WTC11 (cell line): Measurements from ENCODE around the gene POU2F3.

Experiments
- E2F4 ChIP-seq: sonication (generic); formaldehyde crosslinking; IDR thresholded peaks from 2 replicates; pipeline ENCODE4 v1.8.1; 2022; ENCODE audit warnings: low read depth, mild to moderate bottlenecking, moderate library complexity, missing genetic modification reagents, borderline replicate concordance
- ETV6 ChIP-seq: sonication (generic); formaldehyde crosslinking; IDR thresholded peaks from 2 replicates; pipeline ENCODE4 v1.8.1; 2022; ENCODE audit warnings: mild to moderate bottlenecking, missing genetic modification reagents
- FOXJ3 ChIP-seq: sonication (generic); formaldehyde crosslinking; IDR thresholded peaks from 2 replicates; pipeline ENCODE4 v1.9.0; 2021; ENCODE audit warnings: missing genetic modification reagents, mild to moderate bottlenecking, borderline replicate concordance
- FOXP1 ChIP-seq: sonication (generic); formaldehyde crosslinking; IDR thresholded peaks from 2 replicates; pipeline ENCODE4 v1.8.0; 2022; ENCODE audit warnings: missing genetic modification reagents, mild to moderate bottlenecking, moderate library complexity, borderline replicate concordance
- MAX ChIP-seq: sonication (generic); formaldehyde crosslinking; IDR thresholded peaks from 2 replicates; pipeline ENCODE4 v1.8.0; 2022; ENCODE audit warnings: mild to moderate bottlenecking, missing genetic modification reagents
- MYBL2 ChIP-seq: sonication (generic); formaldehyde crosslinking; IDR thresholded peaks from 2 replicates; pipeline ENCODE4 v1.8.1; 2023; ENCODE audit warnings: mild to moderate bottlenecking, moderate library complexity, missing genetic modification reagents
- NFE2L1 ChIP-seq: sonication (generic); formaldehyde crosslinking; IDR thresholded peaks from 2 replicates; pipeline ENCODE4 v1.8.1; 2023; ENCODE audit warnings: missing genetic modification reagents
- PREB ChIP-seq: sonication (generic); formaldehyde crosslinking; IDR thresholded peaks from 2 replicates; pipeline ENCODE4 v1.8.1; 2022; ENCODE audit warnings: mild to moderate bottlenecking, missing genetic modification reagents, moderate library complexity, borderline replicate concordance
- ZBTB21 ChIP-seq: sonication (generic); formaldehyde crosslinking; IDR thresholded peaks from 2 replicates; pipeline ENCODE4 v1.8.1; 2023; ENCODE audit warnings: mild to moderate bottlenecking, missing genetic modification reagents, borderline replicate concordance
- TF ChIP-seq, protein P1 (sequence below): fragments of 200-600 bp; IDR thresholded peaks from 2 replicates; pipeline ENCODE4 v1.8.0; 2022; ENCODE audit warnings: antibody characterized with exemption
- TF ChIP-seq, protein P2 (sequence below): fragments of 250-450 bp; sonication (Bioruptor Pico); IDR thresholded peaks from 2 replicates; pipeline ENCODE4 v1.9.0; 2021; ENCODE audit warnings: mild to moderate bottlenecking, borderline replicate concordance

GRCh38 chr11:120293038-120293800, 53.3 kb downstream of the POU2F3 start:
- no peak for TF ChIP-seq E2F4 (CRISPR knock-in tag)
- no peak for TF ChIP-seq NFE2L1 (CRISPR knock-in tag)
- no peak for TF ChIP-seq ZBTB21 (CRISPR knock-in tag)
- TF ChIP-seq, protein P1, sequence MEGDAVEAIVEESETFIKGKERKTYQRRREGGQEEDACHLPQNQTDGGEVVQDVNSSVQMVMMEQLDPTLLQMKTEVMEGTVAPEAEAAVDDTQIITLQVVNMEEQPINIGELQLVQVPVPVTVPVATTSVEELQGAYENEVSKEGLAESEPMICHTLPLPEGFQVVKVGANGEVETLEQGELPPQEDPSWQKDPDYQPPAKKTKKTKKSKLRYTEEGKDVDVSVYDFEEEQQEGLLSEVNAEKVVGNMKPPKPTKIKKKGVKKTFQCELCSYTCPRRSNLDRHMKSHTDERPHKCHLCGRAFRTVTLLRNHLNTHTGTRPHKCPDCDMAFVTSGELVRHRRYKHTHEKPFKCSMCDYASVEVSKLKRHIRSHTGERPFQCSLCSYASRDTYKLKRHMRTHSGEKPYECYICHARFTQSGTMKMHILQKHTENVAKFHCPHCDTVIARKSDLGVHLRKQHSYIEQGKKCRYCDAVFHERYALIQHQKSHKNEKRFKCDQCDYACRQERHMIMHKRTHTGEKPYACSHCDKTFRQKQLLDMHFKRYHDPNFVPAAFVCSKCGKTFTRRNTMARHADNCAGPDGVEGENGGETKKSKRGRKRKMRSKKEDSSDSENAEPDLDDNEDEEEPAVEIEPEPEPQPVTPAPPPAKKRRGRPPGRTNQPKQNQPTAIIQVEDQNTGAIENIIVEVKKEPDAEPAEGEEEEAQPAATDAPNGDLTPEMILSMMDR, result no peak
- no peak for TF ChIP-seq ETV6 (CRISPR knock-in tag)
- TF ChIP-seq, protein P2, sequence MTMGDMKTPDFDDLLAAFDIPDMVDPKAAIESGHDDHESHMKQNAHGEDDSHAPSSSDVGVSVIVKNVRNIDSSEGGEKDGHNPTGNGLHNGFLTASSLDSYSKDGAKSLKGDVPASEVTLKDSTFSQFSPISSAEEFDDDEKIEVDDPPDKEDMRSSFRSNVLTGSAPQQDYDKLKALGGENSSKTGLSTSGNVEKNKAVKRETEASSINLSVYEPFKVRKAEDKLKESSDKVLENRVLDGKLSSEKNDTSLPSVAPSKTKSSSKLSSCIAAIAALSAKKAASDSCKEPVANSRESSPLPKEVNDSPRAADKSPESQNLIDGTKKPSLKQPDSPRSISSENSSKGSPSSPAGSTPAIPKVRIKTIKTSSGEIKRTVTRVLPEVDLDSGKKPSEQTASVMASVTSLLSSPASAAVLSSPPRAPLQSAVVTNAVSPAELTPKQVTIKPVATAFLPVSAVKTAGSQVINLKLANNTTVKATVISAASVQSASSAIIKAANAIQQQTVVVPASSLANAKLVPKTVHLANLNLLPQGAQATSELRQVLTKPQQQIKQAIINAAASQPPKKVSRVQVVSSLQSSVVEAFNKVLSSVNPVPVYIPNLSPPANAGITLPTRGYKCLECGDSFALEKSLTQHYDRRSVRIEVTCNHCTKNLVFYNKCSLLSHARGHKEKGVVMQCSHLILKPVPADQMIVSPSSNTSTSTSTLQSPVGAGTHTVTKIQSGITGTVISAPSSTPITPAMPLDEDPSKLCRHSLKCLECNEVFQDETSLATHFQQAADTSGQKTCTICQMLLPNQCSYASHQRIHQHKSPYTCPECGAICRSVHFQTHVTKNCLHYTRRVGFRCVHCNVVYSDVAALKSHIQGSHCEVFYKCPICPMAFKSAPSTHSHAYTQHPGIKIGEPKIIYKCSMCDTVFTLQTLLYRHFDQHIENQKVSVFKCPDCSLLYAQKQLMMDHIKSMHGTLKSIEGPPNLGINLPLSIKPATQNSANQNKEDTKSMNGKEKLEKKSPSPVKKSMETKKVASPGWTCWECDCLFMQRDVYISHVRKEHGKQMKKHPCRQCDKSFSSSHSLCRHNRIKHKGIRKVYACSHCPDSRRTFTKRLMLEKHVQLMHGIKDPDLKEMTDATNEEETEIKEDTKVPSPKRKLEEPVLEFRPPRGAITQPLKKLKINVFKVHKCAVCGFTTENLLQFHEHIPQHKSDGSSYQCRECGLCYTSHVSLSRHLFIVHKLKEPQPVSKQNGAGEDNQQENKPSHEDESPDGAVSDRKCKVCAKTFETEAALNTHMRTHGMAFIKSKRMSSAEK (CRISPR knock-in tag), result no peak
- no peak for TF ChIP-seq FOXJ3 (CRISPR knock-in tag)
- TF ChIP-seq MYBL2 (CRISPR knock-in tag), result no peak
- TF ChIP-seq MAX (CRISPR knock-in tag), result no peak
- no peak for TF ChIP-seq FOXP1 (CRISPR knock-in tag)
- TF ChIP-seq PREB (CRISPR knock-in tag), result no peak
